BJ (cell line): ENCODE measurements around the gene KIAA1328. TPM values are rescaled to one million over a fixed set of nuclear protein-coding genes. Genes with fewer than 3 reads are reported as not detected.

Experiments used
- CTCF ChIA-PET: fragments of 350-600 bp; formaldehyde crosslinking; extraction: SDS; loops from one replicate; lab custom pipeline; 2021; ENCODE audit warnings: antibody characterized with exemption, inconsistent platforms; lab: Yijun Ruan, JAX
- POLR2A ChIA-PET: fragments of 300-600 bp; sonication (Branson Sonifier 250); formaldehyde crosslinking; extraction: SDS; loops from one replicate; lab custom pipeline; 2021; ENCODE audit warnings: antibody characterized with exemption; lab: Charles Lee
- DNase-seq: peaks from one replicate; pipeline ENCODE4 v3.0.0-alpha.2; 2011; ENCODE audit warnings: low read depth
- H3K27me3 ChIP-seq: 2 replicates; pipeline ENCODE4 v1.6.0; 2011; ENCODE audit warnings: low read length; ENCODE audit not compliant: control insufficient read depth, insufficient read depth
- H3K36me3 ChIP-seq: 2 replicates; pipeline ENCODE4 v1.5.1; 2011; ENCODE audit warnings: low read length; ENCODE audit not compliant: control insufficient read depth, insufficient read depth
- H3K4me3 ChIP-seq: 2 replicates; pipeline ENCODE4 v1.5.1; 2011; ENCODE audit warnings: low read depth, mild to moderate bottlenecking, control low read depth, low read length
- CTCF ChIP-seq: IDR thresholded peaks from 2 replicates; pipeline ENCODE4 v1.5.1; 2011; ENCODE audit warnings: low read depth, mild to moderate bottlenecking, control low read depth, inconsistent platforms, low read length, moderate library complexity; ENCODE audit not compliant: insufficient read depth
- polyA plus RNA-seq: library from polyadenylated mRNA; depleted of rRNA; stranded (reverse); fragments of >200 nt; gene quantifications from 2 replicates; pipeline ENCODE4 v1.2.3, GENCODE V29; 2011

KIAA1328 gene
- polyA plus RNA-seq, 1 experiment, result 2.2 TPM

GRCh38 chr18:37138456-37138855 lies 309.5 kb downstream of the KIAA1328 start:
- no peak for TF ChIP-seq CTCF
- ChIA-PET POLR2A (no interaction called here), CTCF (no interaction called here)
- Histone ChIP-seq H3K4me3 (no peak overlapping the region), H3K36me3 (no peaks in the 10 kb centered on the region), H3K27me3 (no peaks in the 10 kb centered on the region)
- DNase-seq, result no peak

DNA sequence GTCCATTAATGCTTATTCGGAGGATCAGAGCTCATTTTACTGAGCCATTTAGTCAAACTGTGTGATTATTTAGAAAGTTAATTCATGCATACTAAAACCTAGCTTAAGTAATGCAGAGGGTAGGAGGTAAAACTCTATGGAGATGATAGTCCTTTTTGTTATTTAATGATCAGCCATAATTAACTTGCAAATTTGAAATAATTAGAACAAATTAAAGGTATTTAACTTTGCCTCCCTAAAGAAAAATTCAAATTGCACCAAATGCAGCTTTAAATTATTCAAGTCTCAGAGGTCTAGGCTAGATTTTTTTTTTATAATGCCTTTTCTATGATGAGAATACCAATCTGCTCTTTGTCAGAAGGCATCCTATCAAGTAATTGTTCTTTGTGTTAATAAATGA lies 310.9 kb downstream of the KIAA1328 start:
- ChIA-PET CTCF (interaction anchor here (0.6 kb wide), 1 partner anchor 9 kb away, joined by 4 read pairs; no protein-coding TSS in a partner anchor), POLR2A (no interaction called here)
- no peak for DNase-seq
- no peaks in the 10 kb centered on the region for H3K27me3 ChIP-seq
- H3K36me3 ChIP-seq, result no peaks in the 10 kb centered on the region
- no peak overlapping the region for H3K4me3 ChIP-seq
- TF ChIP-seq CTCF, result no peak

- H3K36me3 ChIP-seq, result no peaks in the 10 kb centered on the region
- no peaks in the 10 kb centered on the region for H3K27me3 ChIP-seq
- ChIA-PET CTCF (no interaction called here), POLR2A (no interaction called here)
- no peak for DNase-seq
- H3K4me3 ChIP-seq, result no peak overlapping the region
- TF ChIP-seq CTCF, result no peak
Measured at GRCh38 chr18:37144921-37145320, 316.0 kb downstream of the KIAA1328 start.

- TF ChIP-seq CTCF, result no peak
- no peaks in the 10 kb centered on the region for H3K27me3 ChIP-seq
- DNase-seq, result no peak
- ChIA-PET CTCF (no interaction called here), POLR2A (no interaction called here)
- no peak overlapping the region for H3K4me3 ChIP-seq
- no peaks in the 10 kb centered on the region for H3K36me3 ChIP-seq
Measured at GRCh38 chr18:37156330-37156942, 327.5 kb downstream of the KIAA1328 start.

- CTCF ChIA-PET, result no interaction called here
- no peaks in the 10 kb centered on the region for H3K36me3 ChIP-seq
- DNase-seq, result no peak
- H3K4me3 ChIP-seq, result no peak overlapping the region
- TF ChIP-seq CTCF, result no peak
- POLR2A ChIA-PET, result no interaction called here
- H3K27me3 ChIP-seq, result no peaks in the 10 kb centered on the region
Measured at GRCh38 chr18:37160038-37160820, 331.3 kb downstream of the KIAA1328 start.
